Measurements from ENCODE around the gene ADSS2. TPM values are rescaled to one million over a fixed set of nuclear protein-coding genes. Genes with fewer than 3 reads are reported as not detected.
"Not testable (repeated sequence)": the region's sequence is repeated elsewhere in the genome, so short reads cannot be mapped to it uniquely, and the experiment has no call there.

The ADSS2 gene
- total RNA-seq, 1 experiment from 2014 or later: 46.2 TPM

DNA sequence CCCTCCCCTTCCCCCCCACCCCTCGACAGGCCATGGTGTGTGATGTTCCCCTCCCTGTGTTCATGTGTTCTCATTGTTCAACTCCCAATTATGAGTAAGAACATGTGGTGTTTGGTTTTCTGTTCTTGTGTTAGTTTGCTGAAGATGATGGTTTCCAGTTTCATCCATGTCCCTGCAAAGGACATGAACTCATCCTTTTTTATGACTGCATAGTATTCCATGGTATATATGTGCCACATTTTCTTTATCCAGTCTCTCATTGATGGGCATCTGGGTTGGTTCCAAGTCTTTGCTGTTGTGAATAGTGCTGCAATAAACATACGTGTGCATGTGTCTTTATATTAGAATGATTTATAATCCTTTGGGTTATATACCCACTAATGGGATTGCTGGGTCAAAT is 47.8 kb upstream of the ADSS2 start:
- H3K4me2 ChIP-seq (ENCODE audit: low read length); H3K9ac ChIP-seq (ENCODE audit: low read length); intact Hi-C loops (cut with micrococcal nuclease); H3K9me2 ChIP-seq (ENCODE audit: insufficient read depth); H3K9me3 ChIP-seq (ENCODE audit: control insufficient read depth in 1 of 2, insufficient read depth in 1 of 2, low read depth in 1 of 2, low read length in 2 of 2); H2AFZ ChIP-seq (ENCODE audit: low read depth, low read length, poor library complexity, severe bottlenecking); H3K4me1 ChIP-seq (ENCODE audit: control insufficient read depth in 1 of 2, insufficient read depth in 2 of 2, low read length in 2 of 2); RAD21 ChIA-PET (ENCODE audit: low non-redundant PET in 1 of 2, low total read pairs in 2 of 2, uncharacterized antibody in 2 of 2, unreplicated experiment in 2 of 2); H4K20me1 ChIP-seq (ENCODE audit: insufficient read depth); POLR2A ChIA-PET; H3K27ac ChIP-seq (ENCODE audit: low read depth, low read length); BruUV-seq (replicated peaks); H3K36me3 ChIP-seq (ENCODE audit: control insufficient read depth in 1 of 2, insufficient read depth in 2 of 2, low read length in 2 of 2); CTCF ChIA-PET; H3K79me2 ChIP-seq (ENCODE audit: insufficient read depth, low read length); DNase-seq (ENCODE audit: low read depth, low spot score); H3K27me3 ChIP-seq (ENCODE audit: insufficient read depth, low read length); H3K4me3 ChIP-seq (replicated peaks in 1 of 2; ENCODE audit: low read depth in 1 of 2, low read length in 2 of 2); ATAC-seq: not testable (repeated sequence)

DNA sequence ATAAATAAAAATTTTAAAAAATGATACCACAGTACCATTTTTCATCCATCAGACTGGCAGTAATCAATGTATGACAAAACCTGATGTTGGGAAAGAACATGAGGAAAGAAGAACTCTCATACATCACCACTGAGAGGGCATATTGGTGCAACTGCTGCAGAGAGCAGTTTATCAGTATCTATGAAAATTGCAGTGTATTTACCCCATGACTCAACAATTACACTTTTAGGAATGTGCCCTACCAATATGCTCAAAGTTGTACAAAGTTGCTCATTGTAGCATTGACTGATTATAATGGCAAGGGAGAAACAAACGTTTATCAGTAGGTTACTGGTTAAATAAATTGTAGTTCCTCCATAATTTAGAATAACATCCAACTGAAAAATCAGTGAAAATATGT is 46.1 kb upstream of the ADSS2 start:
- no TSS peak for BruUV-seq (replicated peaks)
- TF ChIP-seq ELF1 (IDR thresholded peaks at IDR 0.05; ENCODE audit: borderline replicate concordance, low read depth) (no peak), CTCF (IDR thresholded peaks at IDR 0.05 in 2 of 3, conservative IDR thresholded peaks at IDR 0.05 in 1 of 3; ENCODE audit: borderline replicate concordance in 1 of 3, insufficient read depth in 1 of 3, low read depth in 2 of 3, low read length in 2 of 3) (no peak), CBX3 (IDR thresholded peaks at IDR 0.05; ENCODE audit: low read depth) (no peak)
- no peak overlapping the region for H3K9ac ChIP-seq (ENCODE audit: low read length)
- no peak overlapping the region for H3K4me2 ChIP-seq (ENCODE audit: low read length)
- DNase-seq (ENCODE audit: low read depth, low spot score) (no peak), ATAC-seq (no peak)
- intact Hi-C loops (cut with micrococcal nuclease): no loop called here
- no peaks in the 10 kb centered on the region for H3K36me3 ChIP-seq (ENCODE audit: control insufficient read depth in 1 of 2, insufficient read depth in 2 of 2, low read length in 2 of 2)
- no peak overlapping the region for H3K4me3 ChIP-seq (replicated peaks in 1 of 2; ENCODE audit: low read depth in 1 of 2, low read length in 2 of 2)
- ChIA-PET CTCF (no interaction called here), RAD21 (ENCODE audit: low non-redundant PET in 1 of 2, low total read pairs in 2 of 2, uncharacterized antibody in 2 of 2, unreplicated experiment in 2 of 2) (no interaction called here), POLR2A (no interaction called here)
- H3K9me2 ChIP-seq (ENCODE audit: insufficient read depth): no peaks in the 10 kb centered on the region; the same call in 1 of the 2 replicates
- no peaks in the 10 kb centered on the region for H3K4me1 ChIP-seq (ENCODE audit: control insufficient read depth in 1 of 2, insufficient read depth in 2 of 2, low read length in 2 of 2)
- H2AFZ ChIP-seq (ENCODE audit: low read depth, low read length, poor library complexity, severe bottlenecking): no peak overlapping the region
- no peaks in the 10 kb centered on the region for H3K9me3 ChIP-seq (ENCODE audit: control insufficient read depth in 1 of 2, insufficient read depth in 1 of 2, low read depth in 1 of 2, low read length in 2 of 2)
- no peaks in the 10 kb centered on the region for H3K79me2 ChIP-seq (ENCODE audit: insufficient read depth, low read length)
- no peaks in the 10 kb centered on the region for H3K27me3 ChIP-seq (ENCODE audit: insufficient read depth, low read length)
- H4K20me1 ChIP-seq (ENCODE audit: insufficient read depth): no peaks in the 10 kb centered on the region
- no peak overlapping the region for H3K27ac ChIP-seq (ENCODE audit: low read depth, low read length)

All from HCT116 (cell line).